A549 treated with AZD9567 at 1 μM for 4 hours (cell line): Measurements from ENCODE around the gene RAPGEF3. TPM values are rescaled to one million over a fixed set of nuclear protein-coding genes. Genes with fewer than 3 reads are reported as not detected.

ENCODE experiments used
- total RNA-seq: library from RNA; stranded (reverse); fragments of 200-300 nt; extraction: Qiagen RNA extraction; gene quantifications from 5 replicates; pipeline ENCODE4 v1.2.3, GENCODE V29; 2022; ENCODE audit not compliant: insufficient read depth

RAPGEF3 gene, protein sequence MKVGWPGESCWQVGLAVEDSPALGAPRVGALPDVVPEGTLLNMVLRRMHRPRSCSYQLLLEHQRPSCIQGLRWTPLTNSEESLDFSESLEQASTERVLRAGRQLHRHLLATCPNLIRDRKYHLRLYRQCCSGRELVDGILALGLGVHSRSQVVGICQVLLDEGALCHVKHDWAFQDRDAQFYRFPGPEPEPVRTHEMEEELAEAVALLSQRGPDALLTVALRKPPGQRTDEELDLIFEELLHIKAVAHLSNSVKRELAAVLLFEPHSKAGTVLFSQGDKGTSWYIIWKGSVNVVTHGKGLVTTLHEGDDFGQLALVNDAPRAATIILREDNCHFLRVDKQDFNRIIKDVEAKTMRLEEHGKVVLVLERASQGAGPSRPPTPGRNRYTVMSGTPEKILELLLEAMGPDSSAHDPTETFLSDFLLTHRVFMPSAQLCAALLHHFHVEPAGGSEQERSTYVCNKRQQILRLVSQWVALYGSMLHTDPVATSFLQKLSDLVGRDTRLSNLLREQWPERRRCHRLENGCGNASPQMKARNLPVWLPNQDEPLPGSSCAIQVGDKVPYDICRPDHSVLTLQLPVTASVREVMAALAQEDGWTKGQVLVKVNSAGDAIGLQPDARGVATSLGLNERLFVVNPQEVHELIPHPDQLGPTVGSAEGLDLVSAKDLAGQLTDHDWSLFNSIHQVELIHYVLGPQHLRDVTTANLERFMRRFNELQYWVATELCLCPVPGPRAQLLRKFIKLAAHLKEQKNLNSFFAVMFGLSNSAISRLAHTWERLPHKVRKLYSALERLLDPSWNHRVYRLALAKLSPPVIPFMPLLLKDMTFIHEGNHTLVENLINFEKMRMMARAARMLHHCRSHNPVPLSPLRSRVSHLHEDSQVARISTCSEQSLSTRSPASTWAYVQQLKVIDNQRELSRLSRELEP
- 0.24 to 0.55 TPM (median 0.36 TPM) in 4 of 5 replicates, not detected in the other for total RNA-seq

DNA sequence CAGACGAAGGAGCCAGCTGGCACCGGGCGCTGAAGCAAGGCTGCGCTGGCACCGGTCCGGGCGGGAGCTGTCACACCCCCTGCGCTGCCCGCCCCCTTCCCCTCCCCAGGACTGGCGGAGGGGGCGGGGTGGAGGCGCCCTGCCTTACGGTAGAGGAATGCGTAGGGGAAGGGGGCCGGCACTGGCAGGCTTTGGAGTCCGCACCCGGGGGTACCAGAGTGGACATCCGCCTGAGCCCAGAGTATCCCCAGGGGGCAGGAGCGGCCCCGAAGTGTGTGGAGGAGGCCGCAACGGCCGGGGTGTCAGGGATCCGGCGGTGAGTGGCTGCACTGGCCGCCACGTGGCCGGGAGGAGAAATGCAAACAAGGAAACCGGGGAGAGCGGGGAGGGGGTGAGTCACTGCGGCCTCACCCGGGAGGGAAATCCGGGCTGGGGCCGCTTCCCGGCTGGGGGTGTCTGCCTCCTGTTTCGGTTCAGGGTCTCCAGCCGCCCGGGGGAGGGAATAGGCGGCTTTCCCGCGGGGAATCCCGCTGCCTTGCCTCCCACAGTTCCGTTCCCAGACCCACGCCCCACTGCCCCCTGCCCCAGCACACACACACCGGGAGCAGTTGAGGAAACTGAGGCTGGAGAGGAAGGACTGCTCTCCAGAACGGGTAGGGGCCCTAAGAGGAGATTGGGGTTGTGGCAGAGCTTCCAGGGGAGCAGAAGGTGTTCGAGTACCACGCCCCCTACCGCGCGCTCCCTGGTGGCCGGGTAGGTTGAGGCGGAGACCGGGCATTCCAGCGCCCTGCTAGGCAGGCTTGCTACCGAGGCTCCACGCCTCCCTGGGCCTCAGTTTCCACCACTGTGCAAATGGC lies at the start of gene RAPGEF3:
TSS of gene RAPGEF3 (minus strand) at position 47 of the 857 bp plus-strand sequence. CDS start 324 bp downstream, outside the sequence.

GRCh38 chr12:47773062-47773857 lies 14.6 kb upstream of the RAPGEF3 start, which contains the start of gene SLC48A1:
Gene SLC48A1 (plus strand): TSS chr12:47773238. CDS start chr12:47773305, 67 bp downstream.

DNA sequence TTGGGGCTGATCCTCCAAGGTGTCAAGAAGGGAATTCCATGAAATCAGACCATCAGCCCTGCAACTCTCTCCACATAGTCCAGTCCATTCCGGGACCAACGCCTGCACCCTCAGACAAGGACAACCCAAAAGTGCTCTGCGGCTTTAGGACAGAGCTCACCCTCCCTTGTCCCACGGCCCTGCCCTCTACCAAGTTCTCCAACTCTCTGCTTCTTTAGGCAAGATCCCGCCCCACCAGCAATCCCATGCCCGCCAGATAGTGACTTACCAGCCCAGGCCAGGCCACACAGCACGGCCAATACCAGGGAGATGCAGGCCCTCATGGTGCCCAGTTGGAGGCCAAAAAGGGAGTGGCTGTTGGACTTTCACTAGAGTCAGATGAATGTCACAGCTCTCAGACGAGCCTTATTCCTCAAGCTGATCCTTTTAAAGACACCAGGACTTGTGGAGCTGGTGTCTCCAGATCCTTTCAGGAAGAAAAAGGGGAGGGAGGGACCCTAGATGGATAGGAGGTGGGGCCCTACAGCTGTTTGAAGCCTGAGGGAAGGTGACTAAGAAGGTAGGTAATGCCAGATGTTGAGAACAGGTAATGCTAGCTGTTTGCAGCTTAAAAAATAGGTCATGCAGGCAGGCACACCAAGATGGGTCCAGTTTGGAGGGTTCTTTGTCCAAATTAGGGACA lies 33.4 kb downstream of the RAPGEF3 start, which contains the start of gene ENDOU:
TSS of gene ENDOU (minus strand) at position 400 of the 682 bp plus-strand sequence. CDS start at position 323, 77 bp downstream.

GRCh38 chr12:47705566-47706425 lies 52.9 kb downstream of the RAPGEF3 start, which contains the start of gene RPAP3:
Gene RPAP3 (minus strand): TSS chr12:47706030. CDS start chr12:47702840, 3,190 bp downstream.

Other genes with a start within 250 kb of the RAPGEF3 start
- 35.5 to 44.0 TPM (median 41.1 TPM) in 5 replicates for gene RPAP3, start 52.9 kb downstream of the RAPGEF3 start, total RNA-seq
- gene ENDOU, start 33.4 kb downstream of the RAPGEF3 start, total RNA-seq, result 0.05 TPM in 1 of 5 replicates, not detected in the others
- gene SLC48A1, start 14.4 kb upstream of the RAPGEF3 start, total RNA-seq, result 19.2 to 31.4 TPM (median 25.9 TPM) in 5 replicates
- 40.1 to 57.9 TPM (median 54.8 TPM) in 5 replicates for gene HDAC7, start 61.0 kb upstream of the RAPGEF3 start, total RNA-seq
- gene VDR, start 146.1 kb upstream of the RAPGEF3 start, total RNA-seq, result 2.7 to 4.4 TPM (median 3.3 TPM) in 5 replicates
- 120 to 193 TPM (median 124 TPM) in 5 replicates for gene TMEM106C, start 204.7 kb upstream of the RAPGEF3 start, total RNA-seq
- gene COL2A1, start 245.6 kb upstream of the RAPGEF3 start, total RNA-seq, result 0.05 to 0.25 TPM (median 0.09 TPM) in 4 of 5 replicates, not detected in the other